ENCODE measurements around the gene GTF2H4.

- TF ChIP-seq CTCF (IDR thresholded peaks at IDR 0.05) = no peak
- peak in 1 of 2 donors; percentile 63 for TF ChIP-seq POLR2A (IDR thresholded peaks at IDR 0.05)
These were observed at the start of gene GTF2H4 for GRCh38 chr6:30907758-30908591.

Data from adrenal gland (tissue), 5 donors.